HG02763 (cell line): ENCODE results near the gene RPS6KA4.

Source experiments
- ATAC-seq: cut with Tn5 transposase; IDR thresholded peaks from one replicate; pipeline ENCODE4 v1.9.1; 2021; ENCODE audit warnings: mild to moderate bottlenecking, moderate library complexity; ENCODE audit not compliant: unreplicated experiment

The RPS6KA4 gene

DNA sequence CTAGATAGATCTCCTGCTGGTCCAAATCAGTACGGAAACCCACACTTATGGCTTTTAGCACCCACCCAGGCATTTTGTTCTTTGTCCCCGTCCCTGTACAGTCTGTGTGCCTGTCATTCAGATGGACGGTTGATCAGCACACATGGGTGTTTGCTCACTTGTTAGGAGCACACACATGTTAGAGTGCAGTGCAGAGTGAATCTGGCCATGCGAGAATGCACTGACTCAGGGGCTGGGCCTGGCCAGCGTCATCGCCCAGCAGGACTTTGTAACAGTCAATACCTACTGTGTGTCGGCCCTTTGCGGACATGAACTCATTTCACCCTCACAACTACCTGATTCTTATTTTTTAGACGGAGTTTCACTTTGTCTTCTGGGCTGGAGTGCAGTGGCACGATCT is 3.4 kb downstream of the RPS6KA4 start:
- no peak for ATAC-seq

DNA sequence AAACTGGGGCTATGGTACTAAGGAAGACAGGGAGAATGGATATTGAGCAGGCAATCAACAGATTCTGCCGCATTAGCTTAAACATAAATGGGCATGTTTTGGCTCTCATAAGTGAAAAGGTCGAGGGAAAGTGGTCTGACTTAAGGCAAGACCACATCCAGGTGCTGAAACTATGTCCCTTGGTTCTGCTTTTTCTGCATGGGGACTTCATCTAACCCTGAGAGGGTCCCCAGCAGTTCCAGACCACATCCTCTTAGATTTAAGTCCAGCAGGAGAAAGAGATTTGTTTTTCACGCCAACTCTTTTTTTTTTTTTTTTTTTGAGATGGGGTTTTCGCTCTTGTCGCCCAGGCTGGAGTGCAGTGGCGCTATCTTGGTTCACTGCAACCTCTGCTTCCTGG is 5.5 kb downstream of the RPS6KA4 start:
- no peak for ATAC-seq

DNA sequence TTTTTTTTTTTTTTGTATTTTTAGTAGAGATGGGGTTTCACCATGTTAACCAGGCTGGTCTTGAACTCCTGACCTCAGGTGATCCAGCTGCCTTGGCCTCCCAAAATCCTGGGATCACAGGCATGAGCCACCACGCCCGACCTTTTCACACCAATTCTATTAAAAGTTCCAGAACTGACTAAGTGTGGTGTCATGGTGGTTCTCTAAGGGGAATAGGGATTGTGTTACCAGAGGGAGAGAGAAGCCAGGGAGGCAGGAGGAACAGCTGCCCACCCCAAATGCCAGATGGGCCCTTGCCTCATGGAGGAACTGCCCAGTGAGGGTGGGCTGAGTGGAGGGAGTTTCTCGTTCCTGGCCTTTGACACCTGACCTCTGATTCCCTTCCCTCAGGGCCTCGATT is 5.9 kb downstream of the RPS6KA4 start:
- ATAC-seq: no peak

DNA sequence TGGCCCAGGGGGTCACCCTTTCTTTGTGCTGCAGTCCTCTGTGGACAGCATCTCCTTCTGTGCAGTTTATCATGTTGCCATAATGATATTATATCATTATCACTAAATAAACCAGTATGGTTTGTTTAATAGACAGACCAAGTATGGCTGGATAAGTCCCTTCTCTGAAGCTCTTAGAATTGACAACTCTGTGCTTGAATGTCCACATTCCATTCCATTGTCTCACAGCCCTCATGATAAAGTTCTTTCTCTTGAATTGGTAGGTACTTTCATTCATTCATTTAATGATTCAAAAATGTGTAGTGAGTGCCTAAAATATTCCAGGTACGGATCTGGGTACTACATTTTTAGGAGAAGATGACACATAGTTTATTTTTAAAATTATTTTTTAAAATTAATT is 7.8 kb downstream of the RPS6KA4 start:
- ATAC-seq: no peak

DNA sequence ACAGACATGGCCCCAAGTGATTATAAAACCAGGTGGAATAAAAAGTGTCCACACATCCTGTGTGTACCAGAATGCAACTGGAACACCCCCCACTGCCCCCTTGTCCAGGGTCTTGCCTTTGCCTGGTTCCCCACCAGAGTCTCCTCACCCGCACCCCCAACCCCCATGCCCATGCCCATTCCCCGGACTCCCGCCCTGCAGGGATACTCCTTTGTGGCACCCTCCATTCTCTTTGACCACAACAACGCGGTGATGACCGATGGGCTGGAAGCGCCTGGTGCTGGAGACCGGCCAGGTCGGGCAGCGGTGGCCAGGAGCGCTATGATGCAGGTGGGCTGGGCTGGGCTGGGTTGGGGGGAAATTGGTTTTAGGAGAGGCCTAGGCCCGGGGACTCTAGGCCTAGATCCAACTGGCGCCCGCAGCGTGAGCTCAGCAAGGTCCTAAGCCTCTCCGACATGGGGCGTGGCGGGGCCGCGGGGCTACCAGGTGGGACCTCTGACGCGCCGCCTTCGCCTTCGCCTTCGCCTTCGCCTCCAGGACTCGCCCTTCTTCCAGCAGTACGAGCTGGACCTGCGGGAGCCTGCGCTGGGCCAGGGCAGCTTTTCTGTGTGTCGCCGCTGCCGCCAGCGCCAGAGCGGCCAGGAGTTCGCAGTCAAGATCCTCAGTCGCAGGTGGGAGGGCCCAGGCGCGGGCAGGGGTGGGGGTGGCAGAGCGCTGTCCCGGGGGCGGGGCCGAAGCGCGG is 9.1 kb downstream of the RPS6KA4 start:
- no peak for ATAC-seq

DNA sequence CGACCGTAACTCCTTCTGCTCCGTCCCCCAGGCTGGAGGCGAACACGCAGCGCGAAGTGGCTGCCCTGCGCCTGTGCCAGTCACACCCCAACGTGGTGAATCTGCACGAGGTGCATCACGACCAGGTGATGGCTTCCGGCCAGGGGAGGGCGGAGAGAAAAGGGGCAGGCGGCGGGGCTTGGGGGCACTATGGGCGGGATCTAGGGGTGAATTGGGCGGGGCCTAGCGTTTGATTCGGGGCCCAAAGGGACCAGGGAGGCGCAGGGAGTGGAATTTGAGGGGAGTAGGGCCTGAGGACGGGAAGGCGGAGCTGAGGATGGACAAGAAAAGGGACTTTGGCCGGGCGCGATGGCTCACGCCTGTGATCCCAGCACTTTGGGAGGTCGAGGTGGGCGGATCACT is 9.7 kb downstream of the RPS6KA4 start:
- ATAC-seq: no peak

DNA sequence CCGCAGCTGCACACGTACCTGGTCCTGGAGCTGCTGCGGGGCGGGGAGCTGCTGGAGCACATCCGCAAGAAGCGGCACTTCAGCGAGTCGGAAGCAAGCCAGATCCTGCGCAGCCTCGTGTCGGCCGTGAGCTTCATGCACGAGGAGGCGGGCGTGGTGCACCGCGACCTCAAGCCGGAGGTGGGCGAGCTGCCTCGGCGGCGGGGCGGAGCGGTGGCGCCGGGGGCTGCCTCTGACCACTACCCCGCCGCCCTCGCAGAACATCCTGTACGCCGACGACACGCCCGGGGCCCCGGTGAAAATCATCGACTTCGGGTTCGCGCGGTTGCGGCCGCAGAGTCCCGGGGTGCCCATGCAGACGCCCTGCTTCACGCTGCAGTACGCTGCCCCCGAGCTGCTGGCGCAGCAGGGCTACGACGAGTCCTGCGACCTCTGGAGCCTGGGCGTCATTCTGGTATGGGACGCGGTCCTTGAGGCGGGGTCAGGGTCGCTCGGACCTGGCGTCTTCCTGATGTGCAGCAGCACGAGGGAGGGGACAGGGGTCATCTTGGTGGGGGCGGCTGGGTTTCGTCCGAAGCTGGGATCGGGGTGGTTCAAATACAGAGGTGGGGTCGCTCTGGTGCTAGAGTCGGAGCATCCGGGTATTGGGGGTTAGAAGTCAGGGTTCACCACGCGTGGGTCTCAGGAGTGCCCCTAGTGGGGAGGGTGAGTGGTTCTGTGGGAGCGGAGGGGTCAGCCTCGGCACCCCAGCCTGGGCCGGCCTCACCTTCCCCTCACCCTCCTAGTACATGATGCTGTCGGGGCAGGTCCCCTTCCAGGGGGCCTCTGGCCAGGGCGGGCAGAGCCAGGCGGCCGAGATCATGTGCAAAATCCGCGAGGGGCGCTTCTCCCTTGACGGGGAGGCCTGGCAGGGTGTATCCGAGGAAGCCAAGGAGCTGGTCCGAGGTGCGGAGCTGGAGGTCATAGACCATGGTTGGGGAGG is 10.8 kb downstream of the RPS6KA4 start:
- ATAC-seq: no peak

DNA sequence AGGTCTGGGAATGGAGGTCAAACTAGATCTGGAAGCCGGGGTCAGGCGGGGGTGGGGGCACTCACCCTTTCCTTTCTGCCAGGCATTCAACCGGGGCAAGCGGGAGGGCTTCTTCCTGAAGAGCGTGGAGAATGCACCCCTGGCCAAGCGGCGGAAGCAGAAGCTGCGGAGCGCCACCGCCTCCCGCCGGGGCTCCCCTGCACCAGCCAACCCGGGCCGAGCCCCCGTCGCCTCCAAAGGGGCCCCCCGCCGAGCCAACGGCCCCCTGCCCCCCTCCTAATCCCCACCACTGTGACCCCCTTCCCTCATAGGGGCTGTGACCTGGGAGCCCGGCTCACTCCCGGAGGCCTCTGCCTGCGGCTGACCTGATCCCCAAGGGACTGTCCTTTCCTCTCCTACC is 12.2 kb downstream of the RPS6KA4 start:
- ATAC-seq: no peak

DNA sequence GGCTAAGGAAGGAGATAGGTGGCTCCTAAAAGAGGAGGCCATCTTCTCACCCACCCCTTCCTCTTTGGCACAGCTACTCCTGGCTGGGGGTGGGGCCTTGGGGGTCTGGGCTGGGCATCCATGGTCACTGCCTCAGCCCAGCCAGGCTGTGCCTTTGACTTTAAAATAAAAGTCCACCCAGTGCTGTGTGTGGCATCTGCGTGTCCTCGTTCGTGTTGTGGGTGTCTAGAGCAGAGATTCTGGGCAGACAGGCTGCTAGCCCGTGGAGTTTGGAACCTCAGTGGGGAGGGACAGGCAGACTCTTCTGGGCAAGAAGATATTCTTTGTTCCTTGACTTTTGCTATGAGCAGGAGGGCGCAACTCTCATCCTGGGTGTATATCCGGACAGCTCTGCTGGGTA is 13.1 kb downstream of the RPS6KA4 start:
- ATAC-seq: no peak

DNA sequence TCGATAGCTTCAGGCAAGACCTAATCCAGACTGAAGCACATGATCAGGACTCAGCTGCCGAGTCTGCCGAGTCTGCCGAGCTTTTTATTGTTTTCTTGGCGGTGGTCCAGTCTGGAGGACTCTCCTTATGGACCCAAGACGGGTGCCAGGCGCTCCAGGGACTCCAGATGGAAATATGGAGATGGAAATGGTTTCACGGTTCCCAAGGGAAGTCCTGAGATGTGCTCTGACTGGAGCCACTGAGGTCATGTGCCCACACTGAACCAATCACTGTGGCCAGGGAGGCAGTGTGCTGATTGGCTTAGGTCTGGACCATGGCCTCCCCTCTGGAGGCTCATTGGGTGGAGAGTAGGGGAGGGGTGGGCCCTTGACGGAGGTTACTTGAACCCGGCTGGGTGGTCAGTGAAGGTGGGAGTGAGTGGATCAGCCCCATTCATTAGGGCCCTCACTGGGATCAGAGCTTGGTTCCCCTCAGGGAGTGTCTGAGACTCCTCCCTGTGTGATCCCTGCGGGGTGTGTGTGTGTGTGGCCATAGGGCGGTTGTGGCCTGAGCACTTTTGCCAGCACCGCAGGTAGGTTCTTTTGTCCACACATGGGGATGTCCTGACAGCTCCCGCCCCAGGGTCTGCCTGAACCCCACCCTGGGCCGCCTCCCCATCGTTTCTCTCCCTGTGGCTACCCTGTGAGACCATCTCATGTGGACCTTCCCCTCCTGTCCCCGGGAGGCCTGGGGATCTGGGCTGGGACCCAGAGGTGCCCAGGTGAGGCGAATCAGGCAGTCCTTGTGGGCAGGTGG is 14.0 kb downstream of the RPS6KA4 start:
- ATAC-seq: no peak

DNA sequence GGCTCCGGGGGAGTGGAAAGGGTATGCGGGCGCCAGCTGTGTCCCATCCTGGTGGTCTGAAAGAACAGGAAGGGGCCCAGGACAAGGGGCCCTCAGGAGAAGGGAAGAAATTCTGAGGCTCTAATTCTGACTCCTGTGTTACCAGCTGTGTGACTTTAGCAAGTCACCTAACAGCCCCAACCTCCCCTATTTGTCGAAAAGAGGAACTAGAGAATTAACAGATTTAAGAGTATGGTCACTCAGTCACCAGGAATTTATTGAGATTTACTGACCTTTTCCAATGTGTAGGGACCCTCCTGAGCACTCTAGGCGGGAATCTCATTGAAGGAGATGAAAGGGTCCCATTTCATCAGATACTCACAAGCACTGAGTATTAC is 14.6 kb downstream of the RPS6KA4 start:
- no peak for ATAC-seq

DNA sequence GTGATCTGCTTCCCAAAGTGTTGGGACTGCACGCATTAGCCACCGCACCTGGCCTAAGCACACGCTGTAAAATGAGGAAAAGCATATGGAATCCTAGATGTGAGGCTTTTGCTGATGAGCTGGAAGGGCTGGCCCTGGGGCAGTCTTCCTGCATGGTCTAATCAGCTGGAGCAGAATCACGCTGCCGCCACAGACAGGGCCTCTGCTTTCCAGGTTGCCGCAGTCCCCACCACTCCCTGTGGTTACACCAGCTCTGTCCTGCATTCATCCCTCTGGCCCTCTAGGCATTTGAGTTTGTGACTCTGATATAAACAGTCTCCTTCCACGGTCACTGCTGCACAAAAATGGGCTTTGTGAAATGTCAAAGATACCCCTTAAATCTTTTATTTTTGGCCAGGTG is 17.1 kb downstream of the RPS6KA4 start:
- ATAC-seq: no peak

DNA sequence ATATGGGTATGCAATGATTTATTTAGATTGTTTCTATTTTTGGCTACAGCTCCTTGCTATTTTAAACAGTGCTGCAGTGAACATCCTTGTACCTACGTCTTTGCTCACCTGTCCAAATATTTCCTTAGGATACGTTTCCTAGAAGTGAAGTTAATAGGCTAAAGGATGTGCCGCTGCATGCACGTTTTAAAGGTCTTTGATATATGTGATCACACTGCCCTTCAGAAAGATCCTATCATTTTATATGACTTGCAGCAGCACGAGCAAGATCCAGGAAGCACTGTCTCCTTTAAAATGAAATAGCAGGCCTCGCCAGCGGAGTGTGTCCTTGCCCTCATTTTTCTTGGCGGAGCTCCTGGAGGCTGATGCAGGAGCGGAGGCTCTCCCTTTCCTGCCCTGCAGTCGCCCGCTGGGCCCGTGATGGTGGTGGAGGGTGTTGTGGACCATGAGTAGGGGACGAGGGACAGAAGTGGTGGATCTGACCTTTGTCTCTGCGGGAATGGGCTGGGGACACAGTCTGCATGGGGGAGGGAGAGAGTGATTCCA is 19.4 kb downstream of the RPS6KA4 start:
- no peak for ATAC-seq

DNA sequence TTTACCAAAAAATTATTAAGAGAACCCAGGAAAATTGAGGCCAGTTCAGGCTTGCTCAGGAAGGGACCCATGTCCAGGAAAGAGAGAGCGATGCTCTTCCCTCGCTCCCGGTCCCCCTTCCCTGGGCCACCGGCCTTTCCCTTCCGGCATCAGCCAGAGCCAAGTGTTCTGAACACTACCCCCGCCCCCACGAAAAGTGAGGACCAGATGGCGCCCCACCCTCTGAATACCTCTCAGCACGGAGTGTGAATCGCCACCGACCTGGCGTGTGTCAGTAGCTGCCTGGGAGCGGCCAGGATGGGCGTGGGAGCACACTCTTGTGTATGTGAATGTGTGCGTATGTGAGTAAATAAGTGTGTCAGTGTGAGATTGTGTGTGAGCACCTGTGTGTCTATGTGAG is 20.2 kb downstream of the RPS6KA4 start:
- no peak for ATAC-seq

DNA sequence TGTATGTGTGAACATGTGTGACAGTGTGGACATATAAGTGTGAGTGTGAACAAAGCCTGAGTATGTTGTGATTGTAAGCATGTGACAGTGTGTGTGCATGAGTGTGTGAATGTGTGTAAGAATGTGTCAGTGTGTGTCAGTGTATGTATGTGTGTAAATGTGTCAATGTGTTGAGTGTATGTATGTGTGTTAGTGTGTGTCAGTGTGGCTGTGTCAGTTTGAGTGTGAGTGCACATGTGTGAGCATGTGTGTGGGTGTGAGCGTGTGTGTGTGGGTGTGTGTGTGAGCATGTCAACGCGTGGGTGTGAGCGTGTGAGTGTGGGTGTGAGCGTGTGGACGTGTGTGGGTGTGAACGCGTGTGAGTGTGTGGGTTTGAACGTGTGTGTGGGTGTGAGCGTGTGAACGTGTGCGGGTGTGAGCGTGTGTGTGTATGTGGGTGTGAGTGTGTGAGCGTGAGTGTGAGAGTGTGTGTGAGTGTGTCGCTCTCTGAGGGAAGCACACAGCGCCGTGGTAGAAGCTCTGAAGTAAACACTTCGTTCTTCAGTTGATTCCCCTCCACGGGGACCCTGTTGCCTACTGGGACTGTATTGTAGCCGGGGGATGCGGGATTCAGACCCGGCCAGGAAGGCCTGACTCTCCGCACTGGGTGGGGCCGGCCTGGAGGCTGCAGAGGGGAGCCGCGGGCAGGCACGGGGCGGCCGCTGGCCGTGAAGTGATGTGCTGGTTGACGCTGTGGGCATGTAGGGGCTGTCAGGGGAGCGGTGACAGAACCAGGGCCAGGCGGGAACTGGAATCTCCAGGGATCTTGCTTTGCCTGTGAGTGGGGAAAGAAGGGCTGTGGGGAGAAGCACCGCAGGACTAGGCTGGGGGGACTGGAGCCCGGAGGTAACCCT is 21.1 kb downstream of the RPS6KA4 start:
- no peak for ATAC-seq

DNA sequence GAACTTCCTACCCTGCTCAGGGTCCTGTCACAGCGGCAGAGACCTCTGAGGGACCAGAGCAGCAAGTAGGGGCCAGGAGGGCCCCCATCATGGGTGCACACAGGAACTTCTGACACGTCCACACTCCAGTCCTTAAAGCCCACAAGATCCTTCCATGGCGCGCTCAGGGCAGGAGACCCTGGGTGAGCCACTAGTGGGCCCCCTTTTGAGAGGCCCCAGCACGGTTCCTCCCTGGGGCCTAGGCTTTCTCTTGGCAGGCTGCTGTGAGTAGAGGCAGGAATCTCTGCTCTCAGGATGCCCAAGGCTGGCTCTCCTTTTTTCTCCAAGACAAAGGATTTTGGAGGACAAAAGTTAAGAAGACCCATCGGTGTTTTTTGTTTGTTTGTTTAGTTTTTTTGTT is 22.4 kb downstream of the RPS6KA4 start:
- no peak for ATAC-seq

DNA sequence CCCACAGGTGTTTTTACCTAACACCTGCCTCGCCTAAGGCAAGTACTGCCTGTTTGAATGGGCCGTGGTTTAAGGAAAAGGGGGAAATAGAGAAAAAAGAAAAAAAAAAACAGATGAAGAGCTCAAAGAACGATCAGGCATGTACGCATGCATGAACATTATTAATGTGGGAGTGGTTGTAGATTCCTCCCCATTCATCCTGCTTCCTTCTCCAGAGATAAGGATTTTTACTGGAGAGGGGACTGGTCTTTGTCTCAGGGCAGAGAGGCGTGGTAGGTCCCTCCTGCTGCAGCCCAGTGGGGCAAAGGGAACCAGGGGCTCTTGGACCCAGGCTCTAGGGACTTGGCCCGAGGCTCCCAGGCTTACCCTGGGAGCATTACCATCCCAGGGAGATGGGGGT is 23.1 kb downstream of the RPS6KA4 start:
- no peak for ATAC-seq

DNA sequence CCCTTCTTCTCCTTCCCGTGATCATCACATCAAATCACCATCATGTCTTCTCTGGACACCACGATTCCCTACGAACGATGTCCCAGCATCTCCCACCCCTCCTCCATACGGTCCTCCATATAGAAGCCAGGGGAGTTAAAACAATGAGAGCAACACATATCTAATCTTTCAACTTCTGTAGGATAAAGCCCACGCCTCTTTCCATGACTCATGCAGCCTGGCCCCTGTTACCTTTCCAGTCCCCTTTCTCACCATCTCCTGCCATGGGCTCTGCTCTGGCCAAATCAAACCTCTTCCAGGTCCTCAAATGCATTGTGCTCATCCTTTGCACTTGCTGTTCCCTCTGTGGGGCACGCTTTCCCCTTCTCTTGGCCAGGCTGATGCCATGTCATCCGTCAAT is 23.6 kb downstream of the RPS6KA4 start:
- ATAC-seq: no peak

DNA sequence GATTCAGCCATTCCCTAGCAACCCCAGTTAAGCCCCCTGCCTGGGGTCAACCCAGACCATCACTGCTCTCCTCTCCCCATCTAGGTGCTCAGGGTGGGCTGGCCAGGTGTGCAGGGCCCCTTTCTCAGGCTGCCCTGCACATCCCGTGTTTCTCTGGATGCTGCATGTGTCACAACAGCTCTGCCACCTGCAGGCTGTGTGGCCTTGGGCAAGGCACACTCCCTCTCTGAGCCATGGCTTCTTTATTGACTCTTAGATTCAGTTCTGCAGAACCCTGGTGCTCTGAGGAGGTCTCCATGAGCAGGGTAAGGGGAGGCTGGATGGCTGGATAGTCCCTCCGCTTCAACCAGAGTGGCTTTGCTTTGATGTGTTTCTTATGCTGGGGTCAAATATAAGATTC is 24.6 kb downstream of the RPS6KA4 start:
- ATAC-seq: no peak
